Right lobe of liver (tissue), 6 donors: Measurements from ENCODE around the gene SMU1. TPM values are rescaled to one million over a fixed set of nuclear protein-coding genes. Genes with fewer than 3 reads are reported as not detected.
A peak's percentile ranks its signal among the peaks of the same experiment; 100 is the strongest.

Experiments
- ATAC-seq, 4 donors: fragments of 200-7000 bp; cut with Tn5 transposase; one replicate each; pipeline ENCODE4 v1.9.1; 2020; ENCODE audit warnings: mild to moderate bottlenecking in 4 of 4, moderate library complexity in 4 of 4
- DNase-seq, 3 donors: peaks; one replicate each; pipeline ENCODE4 v3.0.0-alpha.2; 2020
- H3K27ac ChIP-seq, 3 donors: fragments of 200-600 bp; one replicate each; pipeline ENCODE4 v1.8.0; 2022
- H3K27me3 ChIP-seq, 2 donors: fragments of 200-600 bp; one replicate each; pipeline ENCODE4 v1.8.0; 2022
- H3K36me3 ChIP-seq, 4 donors: fragments of 200-600 bp; sonication (generic) in 1 of 4; one replicate each; pipeline versions ENCODE4 v1.5.1 to v1.8.0; 2017 to 2022; ENCODE audit warnings: control low read depth in 1 of 4
- H3K4me1 ChIP-seq, 4 donors: fragments of 200-600 bp; sonication (generic) in 1 of 4; one replicate each; pipeline versions ENCODE4 v1.5.1 to v1.8.0; 2017 to 2022; ENCODE audit warnings: control low read depth in 1 of 4
- H3K4me3 ChIP-seq, 3 donors: fragments of 200-600 bp; one replicate each; pipeline ENCODE4 v1.8.0; 2022
- H3K9me3 ChIP-seq, 4 donors: fragments of 200-600 bp; sonication (generic) in 1 of 4; one replicate each; pipeline versions ENCODE4 v1.5.1 to v1.8.0; 2017 to 2022; ENCODE audit warnings: control low read depth in 1 of 4
- CTCF ChIP-seq, 4 donors: fragments of 200-600 bp in 3 of 4; fragments of 450-650 bp in 1 of 4; IDR thresholded peaks; one replicate each; pipeline versions ENCODE4 v1.5.1 to v1.8.0; 2016 to 2022; ENCODE audit warnings: antibody characterized with exemption in 4 of 4, mild to moderate bottlenecking in 2 of 4
- POLR2A ChIP-seq: fragments of 450-650 bp; IDR thresholded peaks from one replicate; pipeline ENCODE4 v1.6.1; 2017; ENCODE audit warnings: antibody characterized with exemption, mild to moderate bottlenecking
- WGBS: methylation state at CpG from one replicate; pipeline ENCODE4 v1.1.6; 2018; ENCODE audit warnings: low coverage, low lambda C conversion rate; ENCODE audit not compliant: insufficient coverage; ENCODE audit errors: missing lambda C conversion rate; 5-methylcytosine and 5-hydroxymethylcytosine counted together
- intact Hi-C, 2 donors: fragments of 100-400 bp; cut with DNase I; formaldehyde crosslinking; loops; one replicate each; pipeline versions ENCODE4 v1.11.2 to v1.14.1; 2022
- total RNA-seq, 6 experiments: library from RNA; depleted of rRNA in 2 of 6; stranded (reverse); fragments of >200 nt in 2 of 6; fragmentation: NEBNext Ultra II Directional in 3 of 6; extraction: Animal tissue kit (Norgen Biotek cat#: 25700) in 3 of 6; gene quantifications; one replicate each; pipeline versions ENCODE4 v1.1.0 to v1.2.4, GENCODE V29; 2016 to 2023
- donor health status: DM: no; HTN: yes; CAD: no.
- donor health status: DM: no; HTN: no; CAD: no.
- donor health status: DM: no; HTN: no; CAD: no.
- donor health status: DM: no; HTN: yes; CAD: no.
- donor health status: DM: no; HTN: yes; CAD: no.

SMU1 gene
- total RNA-seq, 6 experiments from 2014 or later = 7.0 to 10.4 (median 8.5) TPM

GRCh38 chr9:33111631-33112030 lies 35.2 kb upstream of the SMU1 start:
- intact Hi-C loops = no loop called here
- TF ChIP-seq POLR2A = no peak
- TF ChIP-seq CTCF (IDR thresholded peaks at IDR 0.05) = no peak
- DNase-seq (no peak), ATAC-seq (no peak)
- WGBS = 49% methylated on average over 2 of the region's 5 CpGs
- Histone ChIP-seq H3K27ac (no peak overlapping the region), H3K36me3 (peaks cover 0 to 67% (median 24%) of the 10 kb centered on the region in 4 donors), H3K27me3 (no peaks in the 10 kb centered on the region), H3K4me3 (no peak overlapping the region), H3K9me3 (no peaks in the 10 kb centered on the region), H3K4me1 (peaks cover 0 to 16% (median 5%) of the 10 kb centered on the region in 4 donors)

GRCh38 chr9:33110686-33111085 lies 34.2 kb upstream of the SMU1 start:
- DNase-seq (no peak), ATAC-seq (no peak)
- Histone ChIP-seq H3K9me3 (no peaks in the 10 kb centered on the region), H3K4me1 (peaks cover 0 to 24% (median 5%) of the 10 kb centered on the region in 4 donors), H3K4me3 (no peak overlapping the region), H3K27me3 (no peaks in the 10 kb centered on the region), H3K36me3 (peaks cover 0 to 59% (median 23%) of the 10 kb centered on the region in 4 donors), H3K27ac (no peak overlapping the region)
- intact Hi-C loops = no loop called here
- TF ChIP-seq CTCF (IDR thresholded peaks at IDR 0.05) (no peak), POLR2A (no peak)
- WGBS = 47% methylated on average over 3 of the region's 5 CpGs

GRCh38 chr9:33109850-33110595 lies 33.5 kb upstream of the SMU1 start:
- ATAC-seq (peak in 1 of 4 donors; percentile 15), DNase-seq (peak in 1 of 3 donors; percentile 32)
- TF ChIP-seq CTCF (IDR thresholded peaks at IDR 0.05) (no peak), POLR2A (no peak)
- H3K4me3 ChIP-seq = no peak overlapping the region
- 91% methylated on average over 1 of the region's 1 CpG for WGBS
- H3K36me3 ChIP-seq = peaks cover 0 to 53% (median 20%) of the 10 kb centered on the region in 4 donors
- H3K27me3 ChIP-seq = no peaks in the 10 kb centered on the region
- H3K4me1 ChIP-seq = peaks cover 0 to 24% (median 5%) of the 10 kb centered on the region in 4 donors
- H3K27ac ChIP-seq = no peak overlapping the region
- H3K9me3 ChIP-seq = no peaks in the 10 kb centered on the region
- intact Hi-C loops = no loop called here

DNA sequence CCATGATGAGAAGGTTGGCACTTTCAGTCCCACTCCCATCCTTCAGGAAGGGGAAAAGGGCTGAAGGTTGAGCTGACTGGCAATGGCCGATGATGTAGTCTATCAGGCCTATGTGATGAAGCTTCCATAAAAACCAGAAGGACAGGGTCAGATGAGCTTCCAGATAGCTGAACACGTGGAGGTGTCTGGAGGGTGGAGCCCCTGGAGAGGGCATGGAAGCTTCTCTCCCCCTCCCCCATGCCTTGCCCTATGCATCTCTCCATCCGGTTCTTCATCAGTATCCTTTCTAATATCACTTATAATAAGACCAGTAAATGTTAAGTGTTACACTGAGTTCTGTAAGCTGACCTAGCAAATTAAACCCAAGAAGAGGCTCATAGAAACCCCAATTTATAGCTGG lies 32.6 kb upstream of the SMU1 start:
- H3K4me3 ChIP-seq = no peak overlapping the region
- peaks cover 0 to 43% (median 16%) of the 10 kb centered on the region in 4 donors for H3K36me3 ChIP-seq
- intact Hi-C loops = no loop called here
- DNase-seq = no peak
- no peak for ATAC-seq
- no peak for TF ChIP-seq POLR2A
- TF ChIP-seq CTCF (IDR thresholded peaks at IDR 0.05) = no peak
- no peaks in the 10 kb centered on the region for H3K9me3 ChIP-seq
- H3K27ac ChIP-seq = no peak overlapping the region
- WGBS = 50% methylated on average over 1 of the region's 3 CpGs
- H3K4me1 ChIP-seq = peaks cover 0 to 24% (median 5%) of the 10 kb centered on the region in 4 donors
- H3K27me3 ChIP-seq = no peaks in the 10 kb centered on the region
